H1 (cell line): Measurements from ENCODE around the gene ASH1L. TPM values are rescaled to one million over a fixed set of nuclear protein-coding genes. Genes with fewer than 3 reads are reported as not detected.

Experiments
- CTCF ChIA-PET: fragments of 300-600 bp; sonication (Branson Sonifier 250); formaldehyde crosslinking; loops from one replicate; lab custom pipeline; 2021; ENCODE audit not compliant: partially characterized antibody; lab: Charles Lee
- POLR2A ChIA-PET: fragments of 300-600 bp; sonication (Branson Sonifier 250); formaldehyde crosslinking; loops from one replicate; lab custom pipeline; 2021; ENCODE audit warnings: inconsistent platforms; ENCODE audit not compliant: partially characterized antibody; lab: Charles Lee
- DNase-seq, 2 experiments: peaks; one replicate each; pipeline versions ENCODE4 v3.0.0 to v3.0.0-alpha.2; 2010 to 2022; ENCODE audit warnings: low spot score in 2 of 2, low read depth in 1 of 2, mixed read lengths in 1 of 2
- FAIRE-seq: peaks from 2 replicates; lab custom pipeline; 2011; peaks lifted over from hg19 to GRCh38; lab: Jason Lieb, UNC
- H2AFZ ChIP-seq: 2 replicates; pipeline ENCODE4 v1.8.1; 2012; ENCODE audit warnings: low read length, inconsistent platforms
- H2AK5ac ChIP-seq: 2 replicates; pipeline ENCODE4 v1.6.1; 2013; ENCODE audit warnings: low read depth, low read length
- H2BK120ac ChIP-seq: replicated peaks from 2 replicates; pipeline ENCODE3; 2013; ENCODE audit warnings: low read depth, low read length, inconsistent platforms
- H2BK12ac ChIP-seq: 2 replicates; pipeline ENCODE4 v1.6.1; 2013; ENCODE audit warnings: low read depth, low read length
- H2BK15ac ChIP-seq: 2 replicates; pipeline ENCODE4 v1.6.1; 2013; ENCODE audit warnings: low read length
- H2BK20ac ChIP-seq: 2 replicates; pipeline ENCODE4 v1.6.1; 2013; ENCODE audit warnings: low read length
- H2BK5ac ChIP-seq: 2 replicates; pipeline ENCODE4 v1.6.1; 2013; ENCODE audit warnings: low read depth, low read length
- H3K14ac ChIP-seq: 2 replicates; pipeline ENCODE4 v1.6.1; 2013; ENCODE audit warnings: inconsistent platforms; ENCODE audit not compliant: insufficient read length
- H3K18ac ChIP-seq: 2 replicates; pipeline ENCODE4 v1.6.1; 2013; ENCODE audit warnings: low read length; ENCODE audit errors: extremely low read depth
- H3K23ac ChIP-seq: 2 replicates; pipeline ENCODE4 v1.6.1; 2013; ENCODE audit warnings: inconsistent platforms; ENCODE audit not compliant: insufficient read length
- H3K23me2 ChIP-seq: 2 replicates; pipeline ENCODE4 v1.6.1; 2013; ENCODE audit warnings: low read depth, low read length
- H3K27ac ChIP-seq: 2 replicates; pipeline ENCODE4 v1.6.1; 2011; ENCODE audit warnings: low read depth, low read length, inconsistent platforms
- H3K27me3 ChIP-seq, 4 experiments: replicated peaks in 1 of 4; 1 replicate in 1 of 4; 2 replicates in 3 of 4; pipeline versions ENCODE4 v1.6.1 to v1.8.1; 2011 to 2013; ENCODE audit warnings: low read length in 3 of 4, mild to moderate bottlenecking in 3 of 4, inconsistent platforms in 2 of 4, mixed read lengths in 2 of 4, moderate library complexity in 1 of 4; ENCODE audit not compliant: control insufficient read depth in 3 of 4, insufficient read depth in 3 of 4; ENCODE audit errors: extremely low read depth in 1 of 4
- H3K36me3 ChIP-seq, 4 experiments: 2 replicates each; pipeline versions ENCODE4 v1.6.1 to v1.8.1; 2011 to 2013; ENCODE audit warnings: mild to moderate bottlenecking in 4 of 4, low read length in 3 of 4, moderate library complexity in 2 of 4, control low read depth in 1 of 4, inconsistent platforms in 1 of 4; ENCODE audit not compliant: insufficient read depth in 4 of 4, control insufficient read depth in 2 of 4
- H3K4ac ChIP-seq: replicated peaks from 2 replicates; pipeline ENCODE3; 2013; ENCODE audit warnings: low read length, low read depth, mixed read lengths, inconsistent platforms; ENCODE audit not compliant: insufficient read length
- H3K4me1 ChIP-seq, 4 experiments: replicated peaks in 1 of 4; 1 replicate in 1 of 4; 2 replicates in 3 of 4; pipeline versions ENCODE4 v1.6.1 to v1.8.1; 2011 to 2013; ENCODE audit warnings: low read length in 3 of 4, inconsistent platforms in 2 of 4, mixed read lengths in 1 of 4; ENCODE audit not compliant: insufficient read depth in 4 of 4, control insufficient read depth in 3 of 4
- H3K4me2 ChIP-seq, 2 experiments: 2 replicates each; pipeline versions ENCODE4 v1.6.1 to v1.8.1; 2011 to 2013; ENCODE audit warnings: low read depth in 2 of 2, low read length in 2 of 2, control low read depth in 1 of 2, inconsistent platforms in 1 of 2, mild to moderate bottlenecking in 1 of 2; ENCODE audit not compliant: insufficient read depth in 1 of 2
- H3K4me3 ChIP-seq, 4 experiments: fragments of 200-600, 300-600 bp in 1 of 4; sonication (generic), shearing (Covaris generic), sonication (Bioruptor Twin) in 1 of 4; 2 replicates each; pipeline versions ENCODE4 v1.5.1 to v1.8.1; 2011 to 2016; ENCODE audit warnings: low read length in 4 of 4, low read depth in 3 of 4, control low read depth in 2 of 4, inconsistent platforms in 2 of 4, mild to moderate bottlenecking in 2 of 4, mixed read lengths in 1 of 4, moderate library complexity in 1 of 4; ENCODE audit not compliant: insufficient read depth in 2 of 4; ENCODE audit errors: extremely low read depth in 1 of 4
- H3K56ac ChIP-seq: replicated peaks from 2 replicates; pipeline ENCODE3; 2013; ENCODE audit warnings: low read depth, mild to moderate bottlenecking, mixed read lengths, low read length, inconsistent platforms; ENCODE audit not compliant: insufficient read length
- H3K79me1 ChIP-seq: 2 replicates; pipeline ENCODE4 v1.6.1; 2013; ENCODE audit warnings: low read depth, low read length, control low read depth
- H3K79me2 ChIP-seq, 2 experiments: 2 replicates each; pipeline versions ENCODE4 v1.6.1 to v1.8.1; 2012 to 2013; ENCODE audit warnings: low read length in 2 of 2, mild to moderate bottlenecking in 2 of 2, inconsistent platforms in 1 of 2; ENCODE audit not compliant: insufficient read depth in 2 of 2, control insufficient read depth in 1 of 2
- H3K9ac ChIP-seq, 4 experiments: replicated peaks in 1 of 4; 1 replicate in 1 of 4; 2 replicates in 3 of 4; pipeline versions ENCODE4 v1.6.1 to v1.8.1; 2011 to 2013; ENCODE audit warnings: low read depth in 3 of 4, low read length in 3 of 4, control low read depth in 2 of 4, mild to moderate bottlenecking in 2 of 4, moderate library complexity in 2 of 4, inconsistent platforms in 1 of 4; ENCODE audit errors: extremely low read depth in 1 of 4
- H3K9me3 ChIP-seq, 2 experiments: 2 replicates each; pipeline versions ENCODE4 v1.6.1 to v1.8.1; 2012 to 2013; ENCODE audit warnings: mild to moderate bottlenecking in 2 of 2, moderate library complexity in 2 of 2, control low read depth in 1 of 2, inconsistent platforms in 1 of 2, low read depth in 1 of 2, low read length in 1 of 2, mixed read lengths in 1 of 2; ENCODE audit not compliant: insufficient read depth in 2 of 2
- H4K20me1 ChIP-seq, 2 experiments: replicated peaks in 1 of 2; 2 replicates each; pipeline versions ENCODE3 to v1.8.1; 2011 to 2013; ENCODE audit warnings: inconsistent platforms in 2 of 2, low read length in 2 of 2, mild to moderate bottlenecking in 1 of 2; ENCODE audit not compliant: insufficient read depth in 2 of 2, control insufficient read depth in 1 of 2
- H4K5ac ChIP-seq: 2 replicates; pipeline ENCODE4 v1.6.1; 2013; ENCODE audit warnings: low read length, low read depth, mixed read lengths, inconsistent platforms; ENCODE audit not compliant: insufficient read length
- H4K8ac ChIP-seq: 2 replicates; pipeline ENCODE4 v1.8.0; 2013; ENCODE audit warnings: mild to moderate bottlenecking, moderate library complexity, low read length, inconsistent platforms; ENCODE audit not compliant: insufficient read depth; ENCODE audit errors: extremely low read depth
- H4K91ac ChIP-seq: replicated peaks from 2 replicates; pipeline ENCODE3; 2013; ENCODE audit warnings: low read length, mixed read lengths, inconsistent platforms; ENCODE audit not compliant: insufficient read length
- NRF1 ChIP-seq: IDR thresholded peaks from 2 replicates; pipeline ENCODE4 v1.6.1; 2011; ENCODE audit warnings: mild to moderate bottlenecking, low read depth, low read length, improper control_type of control experiment
- WGBS, 2 experiments: shearing (Covaris generic) in 1 of 2; methylation state at CpG; one replicate each; pipeline versions ENCODE4 v1.1.6 to v1.1.7; 2013 to 2015; ENCODE audit warnings: low lambda C conversion rate in 2 of 2, mixed read lengths in 2 of 2, inconsistent platforms in 1 of 2, low coverage in 1 of 2, missing lambda C conversion rate in 1 of 2; ENCODE audit not compliant: insufficient replicate concordance in 2 of 2, insufficient coverage in 1 of 2, insufficient read length in 1 of 2; ENCODE audit errors: extremely low coverage in 1 of 2, missing lambda C conversion rate in 1 of 2; 5-methylcytosine and 5-hydroxymethylcytosine counted together
- polyA plus RNA-seq, 7 experiments: library from polyadenylated mRNA; depleted of rRNA in 3 of 7; stranded (reverse) in 5 of 7; unstranded in 2 of 7; fragments of >200 nt in 5 of 7; fragments of 200-250 nt in 2 of 7; gene quantifications; 1 replicate in 5 of 7; 2 replicates in 1 of 7; 4 replicates in 1 of 7; pipeline versions ENCODE4 v1.2.1 to v1.2.3, GENCODE V29; 2011 to 2013; ENCODE audit warnings: missing spikeins in 2 of 7, mixed read lengths in 2 of 7
- total RNA-seq: library from RNA; stranded (reverse); fragmentation: NEBNext Ultra II Directional; extraction: Animal tissue kit (Norgen Biotek cat#: 25700); gene quantifications from 2 replicates; pipeline ENCODE4 v1.2.1, GENCODE V29; 2021

The ASH1L gene
- total and polyA plus RNA-seq, 2 of the 8 experiments (the other 6 are each of a cell fraction or from before 2014, with no cell fraction given): 7.5 to 27.6 TPM

GRCh38 chr1:155318082-155318481 lies 244.5 kb downstream of the ASH1L start:
- peaks cover 7 to 42% (median 28%) of the 10 kb centered on the region in 4 experiments; a peak in 7 of 8 replicates for H3K36me3 ChIP-seq
- H4K8ac ChIP-seq: no peak overlapping the region
- H3K4ac ChIP-seq: no peak overlapping the region
- no peak overlapping the region for H2BK12ac ChIP-seq
- H2BK5ac ChIP-seq: no peak overlapping the region
- DNase-seq: no peak
- no peak for TF ChIP-seq NRF1
- TF ChIP-seq, all 59 proteins: peak for 0
- ChIA-PET POLR2A (interaction anchor here (1.0 to 4.6 kb wide), 4 partner anchors 10 to 59 kb away, joined by 3 to 14 read pairs (median 4); partner anchors contain the start of genes FDPS and HCN3), CTCF (interaction anchor here (0.7 to 15.0 kb wide), 6 partner anchors 10 to 290 kb away, joined by 3 to 227 read pairs (median 5); partner anchors contain the start of genes ENTREP3 and FDPS)
- H4K91ac ChIP-seq: no peak overlapping the region
- H3K18ac ChIP-seq: no peak overlapping the region
- H3K27me3 ChIP-seq: peaks cover 0 to 5% (median 3%) of the 10 kb centered on the region in 4 experiments; a peak in 4 of 7 replicates
- H2BK15ac ChIP-seq: no peak overlapping the region
- no peak overlapping the region for H2AK5ac ChIP-seq
- H4K20me1 ChIP-seq: peaks cover 16 to 26% of the 10 kb centered on the region in 2 experiments
- H3K14ac ChIP-seq: no peak overlapping the region
- no peak overlapping the region for H3K56ac ChIP-seq
- no peak for FAIRE-seq
- H3K79me2 ChIP-seq: peaks cover 0 to 2% of the 10 kb centered on the region in 2 experiments; a peak in 1 of 4 replicates
- no peak overlapping the region for H3K9ac ChIP-seq
- H3K4me2 ChIP-seq: no peak overlapping the region
- 89% methylated on average over 9 of the region's 9 CpGs; no CpG with 5 or more reads in 1 of the 2 experiments for WGBS, 2 experiments
- H3K23ac ChIP-seq: no peak overlapping the region
- no peak overlapping the region for H3K4me3 ChIP-seq
- no peak overlapping the region for H3K27ac ChIP-seq
- no peak overlapping the region for H2BK20ac ChIP-seq
- peaks cover 14% of the 10 kb centered on the region; the same call in 1 of the 2 replicates for H3K23me2 ChIP-seq
- peaks cover 4% of the 10 kb centered on the region; the same call in 1 of the 2 replicates for H3K79me1 ChIP-seq
- no peak overlapping the region for H2BK120ac ChIP-seq
- peaks cover 6 to 19% (median 12%) of the 10 kb centered on the region in 4 experiments; a peak in 6 of 7 replicates for H3K4me1 ChIP-seq
- no peak overlapping the region for H4K5ac ChIP-seq
- H3K9me3 ChIP-seq: no peaks in the 10 kb centered on the region
- H2AFZ ChIP-seq: no peak overlapping the region
